Muscle of leg (tissue), 16 donors: ENCODE data around the gene SC5D. TPM values are rescaled to one million over a fixed set of nuclear protein-coding genes. Genes with fewer than 3 reads are reported as not detected.

ENCODE experiments used
- DNase-seq: peaks from one replicate; pipeline ENCODE4 v3.0.0; 2013
- H3K27ac ChIP-seq: one replicate; pipeline ENCODE4 v1.5.1; 2013; ENCODE audit warnings: mild to moderate bottlenecking, low read length, control low read depth
- H3K27me3 ChIP-seq: one replicate; pipeline ENCODE4 v1.6.1; 2013; ENCODE audit warnings: low read length; ENCODE audit not compliant: control insufficient read depth, insufficient read depth
- H3K36me3 ChIP-seq: one replicate; pipeline ENCODE4 v1.6.1; 2013; ENCODE audit warnings: low read length; ENCODE audit not compliant: control insufficient read depth, insufficient read depth
- H3K4me1 ChIP-seq: one replicate; pipeline ENCODE4 v1.6.1; 2013; ENCODE audit warnings: low read length; ENCODE audit not compliant: control insufficient read depth, insufficient read depth
- H3K4me3 ChIP-seq: one replicate; pipeline ENCODE4 v1.5.1; 2013; ENCODE audit warnings: low read length, control low read depth
- H3K9me3 ChIP-seq: replicated peaks from 2 replicates; pipeline ENCODE4 v1.6.1; 2013; ENCODE audit warnings: low read depth, low read length; ENCODE audit not compliant: control insufficient read depth
- WGBS: methylation state at CpG from one replicate; pipeline ENCODE4 v1.1.5; 2013; ENCODE audit warnings: missing lambda C conversion rate; ENCODE audit not compliant: insufficient coverage; 5-methylcytosine and 5-hydroxymethylcytosine counted together
- long read RNA-seq, 11 donors: transcript quantifications; one replicate each; lab custom pipeline, GENCODE V29; 2026
- polyA plus RNA-seq, 8 donors: library from polyadenylated mRNA; unstranded; fragments of 120-200 nt; gene quantifications; one replicate each; pipeline versions ENCODE4 v1.2.1 to v1.2.3, GENCODE V29; 2013; ENCODE audit warnings: inconsistent platforms in 1 of 8, low replicate concordance in 1 of 8; ENCODE audit not compliant: insufficient read length in 8 of 8, insufficient read depth in 1 of 8
- total RNA-seq: library from RNA; stranded (reverse); fragments of 120-200 nt; gene quantifications from one replicate; pipeline ENCODE4 v1.2.4, GENCODE V29; 2013

The SC5D gene
- total RNA-seq (15.6 TPM), polyA plus RNA-seq (10 to 100 TPM; 21.5 to 38.0 (median 30.4) TPM)
- long read RNA-seq, donor 1, transcript SC5D-201 (5 exons, 2,456 nt) = major isoform, 5 of 6 reads
- long read RNA-seq, donor 1, partial matches to known transcripts = 0 of 6 reads
- long read RNA-seq, donor 1, other reads (novel, unspliced or antisense) = 0 of 6 reads
- long read RNA-seq, donor 2 = 0 reads
- long read RNA-seq, donor 3, partial matches to known transcripts = 23 of 28 reads
- long read RNA-seq, donor 3, other reads (novel, unspliced or antisense) = 0 of 28 reads
- long read RNA-seq, donor 4, transcript SC5D-201 (5 exons, 2,456 nt) = major isoform, 12 of 13 reads
- long read RNA-seq, donor 4, partial matches to known transcripts = 0 of 13 reads
- long read RNA-seq, donor 4, other reads (novel, unspliced or antisense) = 0 of 13 reads
- long read RNA-seq, donor 5, transcript SC5D-201 (5 exons, 2,456 nt) = major isoform, 20 of 59 reads
- long read RNA-seq, donor 5, partial matches to known transcripts = 38 of 59 reads
- long read RNA-seq, donor 5, other reads (novel, unspliced or antisense) = 0 of 59 reads
- long read RNA-seq, donor 6, transcript SC5D-201 (5 exons, 2,456 nt) = major isoform, 23 of 37 reads
- long read RNA-seq, donor 6, partial matches to known transcripts = 13 of 37 reads
- long read RNA-seq, donor 6, other reads (novel, unspliced or antisense) = 0 of 37 reads
- long read RNA-seq, donor 7, transcript SC5D-201 (5 exons, 2,456 nt) = major isoform, 18 of 49 reads
- long read RNA-seq, donor 7, partial matches to known transcripts = 30 of 49 reads
- long read RNA-seq, donor 7, other reads (novel, unspliced or antisense) = 0 of 49 reads
- long read RNA-seq, donor 8, transcript SC5D-201 (5 exons, 2,456 nt) = major isoform, 11 of 12 reads
- long read RNA-seq, donor 8, partial matches to known transcripts = 0 of 12 reads
- long read RNA-seq, donor 8, other reads (novel, unspliced or antisense) = 0 of 12 reads
- long read RNA-seq, donor 9, transcript SC5D-201 (5 exons, 2,456 nt) = major isoform, 9 of 33 reads
- long read RNA-seq, donor 9, partial matches to known transcripts = 22 of 33 reads
- long read RNA-seq, donor 9, other reads (novel, unspliced or antisense) = 0 of 33 reads
- long read RNA-seq, donor 10, transcript SC5D-201 (5 exons, 2,456 nt) = major isoform, 20 of 42 reads
- long read RNA-seq, donor 10, partial matches to known transcripts = 20 of 42 reads
- long read RNA-seq, donor 10, other reads (novel, unspliced or antisense) = 0 of 42 reads
- long read RNA-seq, donor 11, transcript SC5D-201 (5 exons, 2,456 nt) = major isoform, 5 of 17 reads
- long read RNA-seq, donor 11, partial matches to known transcripts = 9 of 17 reads
- long read RNA-seq, donor 11, other reads (novel, unspliced or antisense) = 0 of 17 reads

- peak; percentile 98 for DNase-seq
- H3K9me3 ChIP-seq = no peaks in the 10 kb centered on the region
- H3K36me3 ChIP-seq = no peaks in the 10 kb centered on the region
- peaks cover 6% of the 10 kb centered on the region for H3K4me1 ChIP-seq
- WGBS = under 1% methylated on average over 75 of the region's 75 CpGs
- H3K27ac ChIP-seq = peak within 1 kb of the TSS; percentile 91
- peak within 1 kb of the TSS; percentile 92 for H3K4me3 ChIP-seq
- no peaks in the 10 kb centered on the region for H3K27me3 ChIP-seq
These were observed at the start of gene SC5D for GRCh38 chr11:121292495-121293287. TSS of gene SC5D (plus strand) at chr11:121292771. CDS start at chr11:121303376, 10,605 bp downstream.

GRCh38 chr11:121244884-121245283, 47.7 kb upstream of the SC5D start:
- Histone ChIP-seq H3K9me3 (no peaks in the 10 kb centered on the region), H3K27ac (no peak overlapping the region), H3K27me3 (no peaks in the 10 kb centered on the region), H3K4me3 (no peak overlapping the region), H3K36me3 (no peaks in the 10 kb centered on the region), H3K4me1 (peaks cover 23% of the 10 kb centered on the region)
- DNase-seq = no peak
- WGBS = 58% methylated on average over 2 of the region's 10 CpGs

- WGBS = 78% methylated on average over 22 of the region's 23 CpGs
- Histone ChIP-seq H3K9me3 (no peaks in the 10 kb centered on the region), H3K36me3 (no peaks in the 10 kb centered on the region), H3K27me3 (no peaks in the 10 kb centered on the region), H3K27ac (no peak overlapping the region), H3K4me1 (peaks cover 16% of the 10 kb centered on the region), H3K4me3 (no peak overlapping the region)
- no peak for DNase-seq
These were observed 46.4 kb upstream of the SC5D start for GRCh38 chr11:121246021-121246768.

- DNase-seq = no peak
- Histone ChIP-seq H3K4me1 (peaks cover 11% of the 10 kb centered on the region), H3K27me3 (no peaks in the 10 kb centered on the region), H3K9me3 (no peaks in the 10 kb centered on the region), H3K27ac (no peak overlapping the region), H3K36me3 (no peaks in the 10 kb centered on the region), H3K4me3 (no peak overlapping the region)
- WGBS = 65% methylated on average over 3 of the region's 3 CpGs
These were observed 45.9 kb upstream of the SC5D start for GRCh38 chr11:121246769-121247035.

GRCh38 chr11:121248496-121248895, 44.1 kb upstream of the SC5D start:
- Histone ChIP-seq H3K27ac (no peak overlapping the region), H3K27me3 (no peaks in the 10 kb centered on the region), H3K36me3 (no peaks in the 10 kb centered on the region), H3K4me3 (no peak overlapping the region), H3K9me3 (no peaks in the 10 kb centered on the region), H3K4me1 (peaks cover 7% of the 10 kb centered on the region)
- 100% methylated on average over 1 of the region's 4 CpGs for WGBS
- DNase-seq = no peak

- no CpG with 5 or more reads among the region's 7 CpGs for WGBS
- Histone ChIP-seq H3K27ac (no peak overlapping the region), H3K4me3 (no peak overlapping the region), H3K27me3 (peaks cover 2% of the 10 kb centered on the region), H3K9me3 (no peaks in the 10 kb centered on the region), H3K4me1 (peaks cover 7% of the 10 kb centered on the region), H3K36me3 (no peaks in the 10 kb centered on the region)
- DNase-seq = peak; percentile 47
These were observed 43.4 kb upstream of the SC5D start for GRCh38 chr11:121249039-121249663.

GRCh38 chr11:121250843-121251242, 41.7 kb upstream of the SC5D start:
- WGBS = 86% methylated on average over 3 of the region's 4 CpGs
- no peak for DNase-seq
- Histone ChIP-seq H3K4me3 (no peak overlapping the region), H3K9me3 (no peaks in the 10 kb centered on the region), H3K27ac (no peak overlapping the region), H3K36me3 (no peaks in the 10 kb centered on the region), H3K4me1 (peaks cover 7% of the 10 kb centered on the region), H3K27me3 (peaks cover 2% of the 10 kb centered on the region)

GRCh38 chr11:121253951-121254350, 38.6 kb upstream of the SC5D start:
- no peak overlapping the region for H3K27ac ChIP-seq
- DNase-seq = no peak
- peaks cover 2% of the 10 kb centered on the region for H3K27me3 ChIP-seq
- no peaks in the 10 kb centered on the region for H3K4me1 ChIP-seq
- no peak overlapping the region for H3K4me3 ChIP-seq
- H3K36me3 ChIP-seq = no peaks in the 10 kb centered on the region
- no peaks in the 10 kb centered on the region for H3K9me3 ChIP-seq
